Naive thymus-derived CD4-positive, alpha-beta T cell (primary cell): ENCODE measurements around the gene DVL2. TPM values are rescaled to one million over a fixed set of nuclear protein-coding genes. Genes with fewer than 3 reads are reported as not detected.

ENCODE experiments used
- ATAC-seq: fragments of 150-1000 bp; cut with Tn5 transposase; 2 replicates; pipeline ENCODE4 v1.10.0; 2021; ENCODE audit warnings: mild to moderate bottlenecking, moderate library complexity
- CTCF ChIA-PET: fragments of 350-600 bp; sonication (Branson Sonifier 250); formaldehyde crosslinking; loops from one replicate; lab custom pipeline; 2021; ENCODE audit warnings: antibody characterized with exemption; lab: Charles Lee
- POLR2A ChIA-PET: fragments of 350-600 bp; sonication (Branson Sonifier 250); formaldehyde crosslinking; loops from one replicate; lab custom pipeline; 2021; ENCODE audit warnings: antibody characterized with exemption, inconsistent platforms; lab: Charles Lee
- DNase-seq, 9 donors: peaks; one replicate each; pipeline versions ENCODE4 v3.0.0 to v3.0.0-alpha.2; 2020 to 2022; ENCODE audit warnings: mixed read lengths in 1 of 9
- H3K27ac ChIP-seq: one replicate; pipeline ENCODE4 v1.7.0; 2013; ENCODE audit warnings: mild to moderate bottlenecking, low read depth, low read length, moderate library complexity
- H3K27me3 ChIP-seq, 2 donors: one replicate each; pipeline ENCODE4 v1.7.0; 2013; ENCODE audit warnings: low read length in 2 of 2, mild to moderate bottlenecking in 2 of 2, moderate library complexity in 2 of 2; ENCODE audit not compliant: control insufficient read depth in 2 of 2, insufficient read depth in 2 of 2
- H3K36me3 ChIP-seq, 3 experiments: 1 replicate in 2 of 3; 2 replicates in 1 of 3; pipeline ENCODE4 v1.7.0; 2013; ENCODE audit warnings: low read length in 3 of 3, mild to moderate bottlenecking in 3 of 3, moderate library complexity in 1 of 3; ENCODE audit not compliant: insufficient read depth in 3 of 3, control insufficient read depth in 2 of 3
- H3K4me1 ChIP-seq, 2 donors: one replicate each; pipeline ENCODE4 v1.7.0; 2013; ENCODE audit warnings: low read length in 2 of 2, mild to moderate bottlenecking in 2 of 2, moderate library complexity in 1 of 2; ENCODE audit not compliant: control insufficient read depth in 2 of 2, insufficient read depth in 2 of 2
- H3K4me3 ChIP-seq: 2 replicates; pipeline ENCODE4 v1.7.0; 2013; ENCODE audit warnings: mild to moderate bottlenecking, low read length
- H3K9me3 ChIP-seq, 3 experiments: 1 replicate in 2 of 3; 2 replicates in 1 of 3; pipeline ENCODE4 v1.7.0; 2013; ENCODE audit warnings: low read length in 3 of 3; ENCODE audit not compliant: control insufficient read depth in 2 of 3
- H3K27ac Mint-ChIP-seq, 9 donors: one replicate each; pipeline ENCODE4 v1.8.0; 2020 to 2022; ENCODE audit warnings: mixed read lengths in 9 of 9, mild to moderate bottlenecking in 8 of 9, moderate library complexity in 5 of 9, inconsistent platforms in 2 of 9
- H3K27me3 Mint-ChIP-seq, 5 donors: one replicate each; pipeline ENCODE4 v1.8.0; 2021 to 2022; ENCODE audit warnings: mixed read lengths in 5 of 5, mild to moderate bottlenecking in 1 of 5
- H3K36me3 Mint-ChIP-seq, 5 donors: one replicate each; pipeline ENCODE4 v1.8.0; 2020 to 2022; ENCODE audit warnings: mixed read lengths in 5 of 5, mild to moderate bottlenecking in 3 of 5, inconsistent platforms in 1 of 5
- H3K4me1 Mint-ChIP-seq, 7 donors: one replicate each; pipeline ENCODE4 v1.8.0; 2020 to 2022; ENCODE audit warnings: mixed read lengths in 7 of 7, mild to moderate bottlenecking in 3 of 7, inconsistent platforms in 1 of 7
- H3K4me3 Mint-ChIP-seq, 10 donors: one replicate each; pipeline ENCODE4 v1.8.0; 2020 to 2022; ENCODE audit warnings: mild to moderate bottlenecking in 10 of 10, mixed read lengths in 10 of 10, moderate library complexity in 6 of 10, inconsistent platforms in 2 of 10
- H3K9me3 Mint-ChIP-seq, 11 donors: one replicate each; pipeline ENCODE4 v1.8.0; 2020 to 2022; ENCODE audit warnings: mixed read lengths in 11 of 11, mild to moderate bottlenecking in 4 of 11, inconsistent platforms in 1 of 11, moderate library complexity in 1 of 11
- intact Hi-C, 2 donors: fragments of 100-400 bp; cut with micrococcal nuclease; formaldehyde crosslinking; loops; one replicate each; pipeline ENCODE4 v1.15.1; 2023
- polyA plus RNA-seq, 2 donors: library from polyadenylated mRNA; unstranded; fragments of 300-500 nt; fragmentation: Illumina TruSeq; gene quantifications; one replicate each; pipeline ENCODE4 v1.2.3, GENCODE V29; 2021
- total RNA-seq, 6 experiments: library from RNA in 5 of 6; stranded (reverse) in 5 of 6; gene quantifications; 1 replicate in 5 of 6; 2 replicates in 1 of 6; pipeline ENCODE4 v1.2.3 and lab custom pipeline; 2021 to 2026

The DVL2 gene
- total and polyA plus RNA-seq, 7 experiments from 2014 or later: 15.1 to 91.5 (median 51.3) TPM

DNA sequence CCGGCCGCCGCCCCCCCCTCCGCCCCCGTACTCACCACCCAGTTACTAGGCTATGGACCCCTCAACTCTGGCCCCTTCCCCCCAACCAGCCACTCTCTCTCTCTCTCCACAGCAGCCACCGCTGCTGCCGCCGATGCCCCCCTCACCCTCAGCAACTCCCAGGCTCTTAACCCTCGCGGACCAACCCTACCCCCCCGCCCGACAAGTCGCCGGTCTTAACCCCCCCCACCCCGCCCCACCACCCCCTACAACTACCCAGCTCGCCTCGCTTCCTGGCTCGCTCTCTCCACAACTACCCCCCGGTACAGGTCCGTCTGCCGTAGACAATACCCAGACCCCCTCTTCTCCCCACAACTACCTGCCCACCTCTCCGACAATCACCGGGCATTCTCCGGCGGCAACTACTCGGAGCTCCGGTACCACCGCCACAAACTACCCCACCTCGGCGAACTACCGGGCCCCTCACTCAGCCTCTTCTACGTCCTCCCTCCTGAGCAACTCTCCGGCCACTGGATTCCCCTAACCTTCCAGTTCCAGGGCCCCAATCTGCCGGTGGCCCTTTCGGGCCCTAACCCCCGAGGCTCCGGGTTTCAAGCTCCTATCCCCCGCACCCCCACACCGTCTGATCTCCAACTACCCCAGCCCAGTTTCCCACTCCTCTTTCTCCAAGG, 4.2 kb upstream of the DVL2 start:
- Mint-ChIP-seq H3K27ac (peak overlapping the region; percentile 55 to 100 (median 90)), H3K4me3 (peak overlapping the region; percentile 88 to 98 (median 94)), H3K36me3 (peaks cover 5 to 32% (median 16%) of the 10 kb centered on the region in 5 donors), H3K27me3 (peaks cover 0 to 7% (median 0%) of the 10 kb centered on the region in 5 donors), H3K4me1 (peaks cover 41 to 72% (median 64%) of the 10 kb centered on the region in 7 donors), H3K9me3 (peaks cover 0 to 14% (median 0%) of the 10 kb centered on the region in 11 donors)
- ChIA-PET CTCF (interaction anchor here (0.6 to 1.6 kb wide), 2 partner anchors 18 to 67 kb away, joined by 3 to 9 read pairs; partner anchors contain the start of genes ACADVL and DLG4), POLR2A (interaction anchor here (0.6 to 14.4 kb wide), 16 partner anchors 12 to 900 kb away, joined by 3 to 265 read pairs (median 4); partner anchors contain the start of genes ACADVL, ACAP1, CTDNEP1 and DLG4)
- H3K4me1 ChIP-seq: peaks cover 32 to 43% of the 10 kb centered on the region in 2 donors
- no peaks in the 10 kb centered on the region for H3K27me3 ChIP-seq
- DNase-seq (peak in 1 of 9 donors; percentile 39), ATAC-seq (no peak)
- H3K9me3 ChIP-seq: no peaks in the 10 kb centered on the region
- H3K36me3 ChIP-seq: peaks cover 5 to 49% (median 7%) of the 10 kb centered on the region in 3 experiments
- H3K27ac ChIP-seq: peak overlapping the region; percentile 92
- H3K4me3 ChIP-seq: peak overlapping the region; percentile 76
- intact Hi-C loops: loop anchor here (1.0 to 10.0 kb wide), 18 partner anchors 14 to 918 kb away; partner anchors contain the start of genes EIF5A (in 2 of the 2), ELP5 (in 2 of the 2), TMEM102 (in 2 of the 2) and TP53 (in 2 of the 2)

DNA sequence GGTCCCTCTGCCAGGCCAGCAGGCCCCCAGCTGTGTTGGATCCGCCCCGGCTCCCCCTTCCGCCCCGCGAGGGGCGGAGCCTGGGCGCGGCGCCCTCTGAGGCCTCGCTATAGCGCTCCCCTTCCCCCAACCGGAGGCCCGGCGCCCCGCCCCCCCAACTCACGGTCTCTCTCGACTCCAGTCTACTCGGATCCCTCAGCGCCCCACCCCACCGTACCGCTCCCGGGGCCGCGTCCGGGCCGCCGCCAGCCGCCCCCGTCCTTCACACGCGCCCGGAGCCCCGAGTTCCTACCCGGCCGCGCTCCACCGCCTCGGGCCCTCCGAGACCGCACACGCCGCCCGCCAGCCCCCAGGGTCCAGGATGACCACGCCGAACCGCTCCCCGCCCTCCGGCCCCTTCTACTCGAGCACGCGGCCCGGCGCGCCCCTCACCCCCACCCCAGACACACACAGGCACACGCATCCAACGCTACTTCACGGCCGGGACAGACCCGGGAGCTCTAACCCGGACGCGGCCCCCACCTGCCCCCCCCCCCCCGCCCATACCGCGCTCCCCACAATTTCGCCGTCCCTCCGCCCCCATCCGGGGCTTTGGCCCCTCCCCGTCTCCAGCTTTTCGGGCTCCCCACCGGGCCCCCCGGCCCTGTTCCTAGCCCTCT, 3.6 kb upstream of the DVL2 start:
- peaks cover 43 to 74% (median 66%) of the 10 kb centered on the region in 7 donors for H3K4me1 Mint-ChIP-seq
- peak; percentile 19 for ATAC-seq

GRCh38 chr17:7237266-7237760, 3.0 kb upstream of the DVL2 start:
- Histone ChIP-seq H3K27me3 (no peaks in the 10 kb centered on the region), H3K36me3 (peaks cover 5 to 49% (median 7%) of the 10 kb centered on the region in 3 experiments), H3K4me1 (peaks cover 36 to 42% of the 10 kb centered on the region in 2 donors), H3K9me3 (no peaks in the 10 kb centered on the region), H3K27ac (peak overlapping the region; percentile 92), H3K4me3 (peak overlapping the region; percentile 29)
- DNase-seq (peak in 1 of 9 donors; percentile 29), ATAC-seq (no peak)
- peaks cover 0 to 7% (median 0%) of the 10 kb centered on the region in 11 donors for H3K9me3 Mint-ChIP-seq
- CTCF ChIA-PET: interaction anchor here (0.5 to 1.5 kb wide), 2 partner anchors 25 to 31 kb away, joined by 3 read pairs; no protein-coding TSS in a partner anchor
- peaks cover 0 to 2% (median 0%) of the 10 kb centered on the region in 5 donors for H3K27me3 Mint-ChIP-seq
- peak overlapping the region; percentile 55 to 98 (median 83) for H3K27ac Mint-ChIP-seq
- intact Hi-C loops: loop anchor here in 1 of 2 donors (5.0 to 10.0 kb wide), 2 partner anchors 450 to 917 kb away; partner anchors contain the start of genes PER1, TP53 and WRAP53
- H3K4me3 Mint-ChIP-seq: peak overlapping the region; percentile 88 to 98 (median 94)
- peaks cover 46 to 73% (median 66%) of the 10 kb centered on the region in 7 donors for H3K4me1 Mint-ChIP-seq
- POLR2A ChIA-PET: interaction anchor here (0.5 to 14.4 kb wide), 5 partner anchors 18 to 927 kb away, joined by 3 to 265 read pairs (median 14); partner anchors contain the start of genes ACADVL, DLG4, SLC16A13 and TP53
- peaks cover 5 to 32% (median 12%) of the 10 kb centered on the region in 5 donors for H3K36me3 Mint-ChIP-seq

More for the DNA sequence above, 3.6 kb upstream of the DVL2 start:
- H3K27me3 Mint-ChIP-seq: peaks cover 0 to 5% (median 0%) of the 10 kb centered on the region in 5 donors
- H3K4me3 Mint-ChIP-seq: peak overlapping the region; percentile 88 to 98 (median 94)
- Histone ChIP-seq H3K4me3 (peak overlapping the region; percentile 29), H3K9me3 (no peaks in the 10 kb centered on the region), H3K27ac (peak overlapping the region; percentile 92), H3K27me3 (no peaks in the 10 kb centered on the region), H3K4me1 (peaks cover 35 to 42% of the 10 kb centered on the region in 2 donors), H3K36me3 (peaks cover 5 to 49% (median 7%) of the 10 kb centered on the region in 3 experiments)
- peaks cover 0 to 10% (median 0%) of the 10 kb centered on the region in 11 donors for H3K9me3 Mint-ChIP-seq
- H3K36me3 Mint-ChIP-seq: peaks cover 5 to 32% (median 16%) of the 10 kb centered on the region in 5 donors
- peak overlapping the region; percentile 55 to 98 (median 89) for H3K27ac Mint-ChIP-seq
- peak; percentile 57 to 86 (median 71) for DNase-seq
- intact Hi-C loops: loop anchor here (1.0 to 10.0 kb wide), 5 partner anchors 25 to 919 kb away; partner anchors contain the start of genes TP53 (in 2 of the 2), PER1 (in 1 of the 2) and WRAP53 (in 1 of the 2)
- ChIA-PET POLR2A (interaction anchor here (0.5 to 14.4 kb wide), 15 partner anchors 12 to 926 kb away, joined by 3 to 265 read pairs (median 5); partner anchors contain the start of genes ACADVL, ACAP1, CTDNEP1 and DLG4), CTCF (interaction anchor here (0.6 kb wide), 1 partner anchor 68 kb away, joined by 3 read pairs; no protein-coding TSS in a partner anchor)

DNA sequence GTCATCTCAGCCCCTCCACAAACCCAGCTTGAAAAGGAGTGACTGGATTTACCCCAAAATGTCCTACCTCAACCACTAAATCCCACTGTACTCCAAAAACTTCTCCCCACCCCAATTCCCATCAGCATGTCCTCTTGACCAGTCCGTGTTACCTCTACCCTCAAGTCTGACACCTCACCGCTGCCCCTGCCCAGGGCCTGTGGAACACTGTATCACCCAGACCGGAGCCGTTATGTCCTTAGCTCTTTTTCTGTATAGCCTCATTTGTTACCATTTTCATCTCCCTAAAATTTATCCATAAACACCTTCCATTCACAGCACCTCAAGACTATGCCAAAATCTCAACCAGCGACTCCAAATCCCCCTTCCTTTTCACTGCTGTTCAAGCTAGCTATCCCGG, 2.5 kb upstream of the DVL2 start:
- Histone ChIP-seq H3K36me3 (peaks cover 5 to 46% (median 7%) of the 10 kb centered on the region in 3 experiments), H3K9me3 (no peaks in the 10 kb centered on the region), H3K4me3 (no peak overlapping the region), H3K4me1 (peaks cover 36 to 42% of the 10 kb centered on the region in 2 donors), H3K27me3 (no peaks in the 10 kb centered on the region), H3K27ac (peak overlapping the region; percentile 92)
- Mint-ChIP-seq H3K4me1 (peaks cover 50 to 74% (median 68%) of the 10 kb centered on the region in 7 donors), H3K9me3 (peaks cover 0 to 7% (median 0%) of the 10 kb centered on the region in 11 donors), H3K27me3 (peaks cover 0 to 2% (median 0%) of the 10 kb centered on the region in 5 donors), H3K27ac (peak overlapping the region; percentile 55 to 98 (median 83)), H3K36me3 (peaks cover 7 to 28% (median 12%) of the 10 kb centered on the region in 5 donors), H3K4me3 (peak overlapping the region; percentile 88 to 98 (median 94))
- DNase-seq (no peak), ATAC-seq (no peak)
- POLR2A ChIA-PET: interaction anchor here (1.1 to 14.4 kb wide), 3 partner anchors 17 to 201 kb away, joined by 3 to 265 read pairs (median 14); partner anchors contain the start of genes ACADVL, DLG4 and SLC16A13
- intact Hi-C loops: loop anchor here in 1 of 2 donors (5.0 to 10.0 kb wide), 2 partner anchors 450 to 918 kb away; partner anchors contain the start of genes PER1, TP53 and WRAP53
- CTCF ChIA-PET: interaction anchor here (0.5 to 1.5 kb wide), 2 partner anchors 24 to 31 kb away, joined by 3 read pairs; no protein-coding TSS in a partner anchor

DNA sequence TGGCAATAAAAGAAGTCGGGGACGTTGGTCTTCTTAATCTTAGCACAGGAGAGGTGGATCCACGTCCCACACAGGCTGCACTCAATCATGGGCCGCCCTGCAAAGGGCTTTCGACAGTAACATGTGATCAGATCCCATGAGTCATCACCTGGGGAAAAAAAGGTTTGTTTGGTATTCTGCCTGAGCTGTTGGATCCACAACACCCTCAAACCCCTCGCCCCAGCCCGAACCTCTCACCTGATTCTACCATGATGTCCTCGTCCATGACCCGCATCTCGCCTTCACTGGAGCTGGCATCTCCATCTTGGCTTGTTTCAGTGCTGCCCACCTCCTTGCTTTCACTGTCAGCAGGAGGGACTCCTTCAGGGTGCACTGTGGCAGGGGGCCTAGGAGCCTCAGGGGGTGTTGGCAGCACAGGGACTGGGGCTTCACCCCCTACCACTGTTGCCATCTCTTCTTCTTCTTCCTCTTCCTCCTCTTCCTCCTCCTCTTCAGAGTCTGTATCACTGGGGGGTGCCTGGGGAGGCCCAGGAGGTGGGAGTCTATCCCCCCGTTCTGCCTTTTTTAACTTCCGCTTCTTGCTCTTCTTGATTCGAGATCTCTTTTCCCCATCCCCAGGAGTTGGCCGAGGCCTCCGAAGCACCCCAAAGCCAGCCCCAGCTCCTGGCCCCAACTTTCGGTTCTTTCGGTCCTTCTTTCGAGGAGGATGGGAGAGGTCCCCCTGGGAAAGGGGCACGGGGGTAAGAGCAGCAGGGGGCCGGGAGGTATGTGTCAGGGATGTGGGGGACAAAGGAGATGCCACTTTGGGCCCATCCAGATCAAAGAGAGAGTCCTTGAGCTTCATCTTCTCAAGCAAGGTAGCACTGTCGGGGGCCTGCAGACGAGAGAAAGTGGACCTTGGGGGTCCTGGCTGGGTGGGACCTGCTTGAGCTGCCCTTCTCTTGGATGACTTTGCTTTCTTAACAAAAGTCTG, 1.7 kb upstream of the DVL2 start:
- peaks cover 7 to 24% (median 12%) of the 10 kb centered on the region in 5 donors for H3K36me3 Mint-ChIP-seq
- Histone ChIP-seq H3K4me1 (peaks cover 28 to 34% of the 10 kb centered on the region in 2 donors), H3K9me3 (no peaks in the 10 kb centered on the region), H3K27me3 (no peaks in the 10 kb centered on the region), H3K4me3 (no peak overlapping the region), H3K36me3 (peaks cover 5 to 46% (median 7%) of the 10 kb centered on the region in 3 experiments), H3K27ac (peak overlapping the region; percentile 39)
- CTCF ChIA-PET: interaction anchor here (1.5 kb wide), 1 partner anchor 30 kb away, joined by 3 read pairs; no protein-coding TSS in a partner anchor
- intact Hi-C loops: loop anchor here in 1 of 2 donors (5.0 to 10.0 kb wide), 2 partner anchors 451 to 919 kb away; partner anchors contain the start of genes PER1, TP53 and WRAP53
- ATAC-seq: no peak
- POLR2A ChIA-PET: interaction anchor here (0.5 to 14.4 kb wide), 7 partner anchors 12 to 100 kb away, joined by 3 to 265 read pairs (median 4); partner anchors contain the start of genes ACADVL, ACAP1, CTDNEP1 and DLG4
- H3K27ac Mint-ChIP-seq: peak overlapping the region in 8 of 9 donors; percentile 34 to 98 (median 84)
- H3K9me3 Mint-ChIP-seq: peaks cover 0 to 7% (median 0%) of the 10 kb centered on the region in 11 donors
- peak overlapping the region in 9 of 10 donors; percentile 48 to 98 (median 93) for H3K4me3 Mint-ChIP-seq
- DNase-seq: no peak
- peaks cover 0 to 2% (median 0%) of the 10 kb centered on the region in 5 donors for H3K27me3 Mint-ChIP-seq
- peaks cover 45 to 69% (median 60%) of the 10 kb centered on the region in 7 donors for H3K4me1 Mint-ChIP-seq
